ENCODE results near the gene BTN2A1. TPM values are rescaled to one million over a fixed set of nuclear protein-coding genes. Genes with fewer than 3 reads are reported as not detected.

Gene BTN2A1
- total and polyA plus RNA-seq, 9 of the 15 experiments (the other 6 are each of a cell fraction or from before 2014, with no cell fraction given): 6.7 to 22.1 (median 16.4) TPM

- TF ChIP-seq HNRNPL (IDR thresholded peaks at IDR 0.05; ENCODE audit: low read depth, low read length): no peak
- no peak for TF ChIP-seq HNRNPH1 (optimal IDR thresholded peaks at IDR 0.05; ENCODE audit: low read depth, low read length)
- TF ChIP-seq TBP (optimal IDR thresholded peaks at IDR 0.05; ENCODE audit: low read depth, low read length): peak; percentile 41
- TF ChIP-seq LCOR (CRISPR knock-in tag; IDR thresholded peaks at IDR 0.05): 0 out of 2 replicates have a peak, but pooled peaks have one; percentile 72
- peak; percentile 55; the same call in 1 of the 2 replicates for TF ChIP-seq HINFP (tag; conservative IDR thresholded peaks at IDR 0.05; ENCODE audit: low read depth)
- peak; percentile 86 for TF ChIP-seq EP400 (IDR thresholded peaks at IDR 0.05)
- no peak for TF ChIP-seq SMAD1 (IDR thresholded peaks at IDR 0.05; ENCODE audit: low read depth, low read length, partially characterized antibody)
- TF ChIP-seq SETDB1 (IDR thresholded peaks at IDR 0.05; ENCODE audit: low read length): no peak
- peak; percentile 21; the same call in 1 of the 2 replicates for TF ChIP-seq HEY1 (CRISPR knock-in tag; IDR thresholded peaks at IDR 0.05; ENCODE audit: borderline replicate concordance)
- no peak for TF ChIP-seq NR2C2 (CRISPR knock-in tag; IDR thresholded peaks at IDR 0.05)
- TF ChIP-seq NR2C2 (tag; IDR thresholded peaks at IDR 0.05): peak; percentile 41; the same call in 1 of the 2 replicates
- no peak for TF ChIP-seq ZNF764 (CRISPR knock-in tag; IDR thresholded peaks at IDR 0.05; ENCODE audit: low read depth)
- TF ChIP-seq CCAR2 (IDR thresholded peaks at IDR 0.05; ENCODE audit: low read depth, low read length): no peak
- TF ChIP-seq ZNF395 (CRISPR knock-in tag; IDR thresholded peaks at IDR 0.05): 0 out of 2 replicates have a peak, but pooled peaks have one; percentile 15
- peak in 1 of 2 experiments; percentile 47; a peak in 2 of 4 replicates for TF ChIP-seq FOXA3 (CRISPR knock-in tag; conservative IDR thresholded peaks at IDR 0.05 in 1 of 2, IDR thresholded peaks at IDR 0.05 in 1 of 2)
- TF ChIP-seq ZNF668 (CRISPR knock-in tag; IDR thresholded peaks at IDR 0.05): no peak
- TF ChIP-seq ARID3A (IDR thresholded peaks at IDR 0.05; ENCODE audit: borderline replicate concordance, low read depth, low read length): peak; percentile 54; the same call in 1 of the 2 replicates
- TF ChIP-seq SMAD4 (CRISPR knock-in tag; conservative IDR thresholded peaks at IDR 0.05): peak; percentile 24
- TF ChIP-seq ZBTB12 (CRISPR knock-in tag; IDR thresholded peaks at IDR 0.05): peak; percentile 85
- TF ChIP-seq GATA2 (CRISPR knock-in tag; IDR thresholded peaks at IDR 0.05): no peak
- no peak for TF ChIP-seq TRIM28 (IDR thresholded peaks at IDR 0.05)
These were observed 16.1 kb downstream of the BTN2A1 start (continued) for GRCh38 chr6:26473758-26474438.
